Measurements from ENCODE around the gene DNAH3. TPM values are rescaled to one million over a fixed set of nuclear protein-coding genes. Genes with fewer than 3 reads are reported as not detected.

The DNAH3 gene
- total and polyA plus RNA-seq, 2 experiments from 2014 or later: 0.70 to 1.3 TPM

GRCh38 chr16:21199607-21200218 is 49.1 kb upstream of the DNAH3 start:
- no peaks in the 10 kb centered on the region for H4K20me1 ChIP-seq (replicated peaks; ENCODE audit: insufficient read depth)
- H3K4me2 ChIP-seq: no peak overlapping the region
- TF ChIP-seq REST (IDR thresholded peaks at IDR 0.05; ENCODE audit: unreplicated experiment) (no peak), JUNB (IDR thresholded peaks at IDR 0.05; ENCODE audit: unreplicated experiment) (no peak), EZH2 (IDR thresholded peaks at IDR 0.05; ENCODE audit: low read depth, unreplicated experiment) (no peak), NANOG (IDR thresholded peaks at IDR 0.05; ENCODE audit: borderline replicate concordance) (no peak), POLR2AphosphoS5 (IDR thresholded peaks at IDR 0.05; ENCODE audit: low read depth) (no peak)
- H3K36me3 ChIP-seq (ENCODE audit: insufficient read depth): no peaks in the 10 kb centered on the region
- H3K4me1 Mint-ChIP-seq: no peaks in the 10 kb centered on the region
- H3K4me3 Mint-ChIP-seq: no peak overlapping the region
- no peak overlapping the region for H2AFZ ChIP-seq
- no peaks in the 10 kb centered on the region for H3K79me2 ChIP-seq (replicated peaks; ENCODE audit: insufficient read depth)
- no peak for DNase-seq (ENCODE audit: low spot score)
- H3K4me1 ChIP-seq (ENCODE audit: insufficient read depth): no peaks in the 10 kb centered on the region
- no peaks in the 10 kb centered on the region for H3K27me3 ChIP-seq (ENCODE audit: insufficient read depth)
- no peak overlapping the region for H3K27ac Mint-ChIP-seq
- H3K27ac ChIP-seq (ENCODE audit: low read depth): no peak overlapping the region
- no peak for ATAC-seq
- H3K9me3 Mint-ChIP-seq: no peaks in the 10 kb centered on the region
- no peaks in the 10 kb centered on the region for H3K36me3 Mint-ChIP-seq (ENCODE audit: low read depth)
- peaks cover 6% of the 10 kb centered on the region for H3K27me3 Mint-ChIP-seq (ENCODE audit: insufficient read depth, low read depth, poor library complexity)
- H3K4me3 ChIP-seq: no peak overlapping the region
- H3K9me2 ChIP-seq (ENCODE audit: insufficient read depth): peaks cover 16% of the 10 kb centered on the region; the same call in 1 of the 2 replicates
- H3F3A ChIP-seq (replicated peaks; ENCODE audit: low read depth): no peaks in the 10 kb centered on the region

- no peak overlapping the region for H3K27ac ChIP-seq (ENCODE audit: low read depth)
- no peaks in the 10 kb centered on the region for H3K79me2 ChIP-seq (replicated peaks; ENCODE audit: insufficient read depth)
- H3K4me2 ChIP-seq: no peak overlapping the region
- H3K4me1 Mint-ChIP-seq: no peaks in the 10 kb centered on the region
- no peak overlapping the region for H3K4me3 Mint-ChIP-seq
- no peaks in the 10 kb centered on the region for H3K9me3 Mint-ChIP-seq
- DNase-seq (ENCODE audit: low spot score) (no peak), ATAC-seq (no peak)
- H3K9me2 ChIP-seq (ENCODE audit: insufficient read depth): peaks cover 8% of the 10 kb centered on the region; the same call in 1 of the 2 replicates
- H2AFZ ChIP-seq: no peak overlapping the region
- H3F3A ChIP-seq (replicated peaks; ENCODE audit: low read depth): no peaks in the 10 kb centered on the region
- H3K36me3 Mint-ChIP-seq (ENCODE audit: low read depth): no peaks in the 10 kb centered on the region
- no peak overlapping the region for H3K27ac Mint-ChIP-seq
- H3K36me3 ChIP-seq (ENCODE audit: insufficient read depth): no peaks in the 10 kb centered on the region
- H4K20me1 ChIP-seq (replicated peaks; ENCODE audit: insufficient read depth): no peaks in the 10 kb centered on the region
- H3K27me3 Mint-ChIP-seq (ENCODE audit: insufficient read depth, low read depth, poor library complexity): peaks cover 5% of the 10 kb centered on the region
- H3K27me3 ChIP-seq (ENCODE audit: insufficient read depth): no peaks in the 10 kb centered on the region
- no peaks in the 10 kb centered on the region for H3K4me1 ChIP-seq (ENCODE audit: insufficient read depth)
- no peak overlapping the region for H3K4me3 ChIP-seq
- no peak for TF ChIP-seq POLR2AphosphoS5 (IDR thresholded peaks at IDR 0.05; ENCODE audit: low read depth)
- TF ChIP-seq REST (IDR thresholded peaks at IDR 0.05; ENCODE audit: unreplicated experiment): no peak
- TF ChIP-seq STAT1 (IDR thresholded peaks at IDR 0.05; ENCODE audit: unreplicated experiment): no peak
- no peak for TF ChIP-seq JUNB (IDR thresholded peaks at IDR 0.05; ENCODE audit: unreplicated experiment)
- TF ChIP-seq NANOG (IDR thresholded peaks at IDR 0.05; ENCODE audit: borderline replicate concordance): no peak
- no peak for TF ChIP-seq CREB1 (CRISPR knock-in tag; IDR thresholded peaks at IDR 0.05; ENCODE audit: low read depth)
- no peak for TF ChIP-seq ZNF331 (CRISPR knock-in tag; IDR thresholded peaks at IDR 0.05; ENCODE audit: low read depth)
- no peak for TF ChIP-seq ETS1 (IDR thresholded peaks at IDR 0.05)
- no peak for TF ChIP-seq EZH2phosphoT487 (IDR thresholded peaks at IDR 0.05; ENCODE audit: unreplicated experiment)
- no peak for TF ChIP-seq EZH2 (IDR thresholded peaks at IDR 0.05; ENCODE audit: low read depth, unreplicated experiment)
Measured at GRCh38 chr16:21197621-21198020, 47.0 kb upstream of the DNAH3 start.

Measured in GM23338 (cell line).